Measurements from ENCODE around the gene RBM6.

GRCh38 chr3:49924683-49925082 lies 15.3 kb upstream of the RBM6 start:
- TF ChIP-seq CTCF (IDR thresholded peaks at IDR 0.05 in 8 of 11, conservative IDR thresholded peaks at IDR 0.05 in 3 of 11): no peak
- no peak for TF ChIP-seq POLR2A (IDR thresholded peaks at IDR 0.05)
- no peak for TF ChIP-seq POLR2AphosphoS5 (IDR thresholded peaks at IDR 0.05)
